Stimulated activated memory B cell treated with anti-CD40 and anti-IgM and Interleukin-4, amounts not matched to agents 10 μg/mL and 1 μg/mL and 100 μg/mL, for 72 hours (primary cell): ENCODE data around the gene SALL4.
"Not testable (repeated sequence)": the region's sequence is repeated elsewhere in the genome, so short reads cannot be mapped to it uniquely, and the experiment has no call there.

Source experiments
- ATAC-seq: fragments of 150-1000 bp; cut with Tn5 transposase; 2 replicates; pipeline ENCODE4 v1.10.0; 2021
- H3K27ac Mint-ChIP-seq: one replicate; pipeline ENCODE4 v1.8.0; 2022; ENCODE audit warnings: mild to moderate bottlenecking, mixed read lengths
- H3K27me3 Mint-ChIP-seq: one replicate; pipeline ENCODE4 v1.8.0; 2022; ENCODE audit warnings: mixed read lengths
- H3K36me3 Mint-ChIP-seq: one replicate; pipeline ENCODE4 v1.8.0; 2022; ENCODE audit warnings: mixed read lengths
- H3K4me1 Mint-ChIP-seq: one replicate; pipeline ENCODE4 v1.8.0; 2022; ENCODE audit warnings: mixed read lengths
- H3K4me3 Mint-ChIP-seq: one replicate; pipeline ENCODE4 v1.8.0; 2022; ENCODE audit warnings: mild to moderate bottlenecking, moderate library complexity, mixed read lengths
- H3K9me3 Mint-ChIP-seq: one replicate; pipeline ENCODE4 v1.8.0; 2022; ENCODE audit warnings: mixed read lengths

SALL4 gene

GRCh38 chr20:51760905-51761546 lies 41.3 kb downstream of the SALL4 start:
- no peaks in the 10 kb centered on the region for H3K9me3 Mint-ChIP-seq
- H3K27me3 Mint-ChIP-seq = peaks cover 20% of the 10 kb centered on the region
- ATAC-seq = no peak
- H3K4me1 Mint-ChIP-seq = no peaks in the 10 kb centered on the region
- H3K27ac Mint-ChIP-seq = no peak overlapping the region
- no peak overlapping the region for H3K4me3 Mint-ChIP-seq
- no peaks in the 10 kb centered on the region for H3K36me3 Mint-ChIP-seq

GRCh38 chr20:51759769-51760510 lies 42.4 kb downstream of the SALL4 start:
- H3K4me3 Mint-ChIP-seq = no peak overlapping the region
- H3K36me3 Mint-ChIP-seq = no peaks in the 10 kb centered on the region
- no peaks in the 10 kb centered on the region for H3K4me1 Mint-ChIP-seq
- no peak for ATAC-seq
- H3K27ac Mint-ChIP-seq = no peak overlapping the region
- no peaks in the 10 kb centered on the region for H3K9me3 Mint-ChIP-seq
- peaks cover 20% of the 10 kb centered on the region for H3K27me3 Mint-ChIP-seq

GRCh38 chr20:51758978-51759544 lies 43.3 kb downstream of the SALL4 start:
- no peaks in the 10 kb centered on the region for H3K4me1 Mint-ChIP-seq
- no peak overlapping the region for H3K4me3 Mint-ChIP-seq
- no peaks in the 10 kb centered on the region for H3K9me3 Mint-ChIP-seq
- H3K36me3 Mint-ChIP-seq = no peaks in the 10 kb centered on the region
- H3K27ac Mint-ChIP-seq = no peak overlapping the region
- H3K27me3 Mint-ChIP-seq = peaks cover 12% of the 10 kb centered on the region
- ATAC-seq = no peak

DNA sequence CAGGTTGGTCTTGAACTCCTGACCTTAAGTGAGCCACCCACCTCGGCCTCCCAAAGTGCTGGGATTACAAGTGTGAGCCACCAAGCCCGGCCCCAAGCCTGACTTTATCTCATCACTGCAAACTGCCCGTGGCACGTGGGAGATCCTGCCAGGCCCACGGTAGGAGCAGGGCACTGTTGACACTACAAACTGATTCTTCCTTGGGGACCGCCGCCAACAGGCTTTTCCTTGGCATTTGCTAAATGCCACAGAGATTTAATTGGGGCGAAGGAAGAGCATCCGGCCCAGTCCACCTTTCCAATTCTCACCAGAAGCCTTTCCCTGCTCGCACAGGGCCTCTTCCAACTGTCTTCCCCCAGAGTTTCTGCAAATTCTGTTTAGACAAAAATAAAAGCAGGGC lies 45.1 kb downstream of the SALL4 start:
- Mint-ChIP-seq H3K27ac (no peak overlapping the region), H3K36me3 (no peaks in the 10 kb centered on the region), H3K9me3 (no peaks in the 10 kb centered on the region), H3K27me3 (no peaks in the 10 kb centered on the region), H3K4me1 (no peaks in the 10 kb centered on the region), H3K4me3 (no peak overlapping the region)
- ATAC-seq = no peak

- Mint-ChIP-seq H3K27me3 (no peaks in the 10 kb centered on the region), H3K36me3 (no peaks in the 10 kb centered on the region), H3K4me1 (no peaks in the 10 kb centered on the region), H3K9me3 (no peaks in the 10 kb centered on the region), H3K4me3 (no peak overlapping the region), H3K27ac (no peak overlapping the region)
- ATAC-seq = no peak
Measured at GRCh38 chr20:51756653-51757052, 45.7 kb downstream of the SALL4 start.

DNA sequence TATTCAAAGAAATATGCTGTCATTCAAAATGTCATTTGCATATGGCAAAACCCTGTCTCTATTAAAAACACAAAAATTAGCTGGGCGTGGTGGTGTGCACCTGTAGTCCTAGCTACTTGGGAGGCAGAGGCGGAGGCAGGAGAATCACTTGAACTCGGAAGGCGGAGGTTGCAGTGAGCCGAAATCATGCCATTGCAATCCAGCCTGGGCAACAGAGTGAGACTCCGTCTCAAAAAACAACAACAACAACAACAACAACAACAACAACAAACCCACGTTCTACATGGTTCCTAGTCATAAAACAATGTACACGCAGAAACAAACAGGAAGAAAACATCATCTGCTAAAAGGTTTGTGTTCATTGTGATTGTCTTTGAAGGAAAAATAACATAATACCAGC lies 49.1 kb downstream of the SALL4 start:
- H3K27me3 Mint-ChIP-seq = not testable (repeated sequence)

DNA sequence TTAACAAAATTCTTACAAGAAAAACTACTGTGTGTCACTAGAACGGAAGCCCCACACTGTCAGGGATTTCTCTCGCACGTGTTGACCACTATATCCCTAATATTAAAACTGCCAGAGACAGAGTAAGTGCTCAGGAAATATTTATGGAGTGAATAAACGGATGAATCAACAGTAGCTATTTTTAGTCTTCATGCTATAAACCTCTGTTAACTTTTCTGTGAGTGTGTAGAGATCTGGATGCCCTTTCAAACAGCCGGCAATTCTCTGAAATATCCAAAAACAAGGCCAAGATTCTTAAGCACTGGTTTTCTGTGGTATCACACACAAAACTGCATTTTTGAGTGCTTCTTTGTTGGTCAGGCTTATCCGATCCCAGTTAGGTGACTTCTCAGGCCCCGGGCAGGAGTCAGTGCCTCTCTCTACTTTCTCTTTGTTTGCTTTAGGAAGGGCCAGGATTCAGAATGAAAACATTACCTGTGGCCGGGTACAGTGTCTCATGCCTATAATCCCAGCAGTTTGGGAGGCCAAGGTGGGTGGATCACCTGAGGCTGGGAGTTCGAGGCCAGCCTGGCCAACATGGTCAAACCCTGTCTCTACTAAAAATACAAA lies 49.9 kb downstream of the SALL4 start:
- no peak for ATAC-seq
- Mint-ChIP-seq H3K9me3 (no peaks in the 10 kb centered on the region), H3K4me1 (no peaks in the 10 kb centered on the region), H3K27me3 (no peaks in the 10 kb centered on the region), H3K36me3 (no peaks in the 10 kb centered on the region), H3K27ac (no peak overlapping the region), H3K4me3 (no peak overlapping the region)

More for the DNA sequence above, 49.1 kb downstream of the SALL4 start:
- ATAC-seq, H3K27ac Mint-ChIP-seq, H3K9me3 Mint-ChIP-seq, H3K36me3 Mint-ChIP-seq, H3K4me1 Mint-ChIP-seq, H3K4me3 Mint-ChIP-seq: not testable (repeated sequence)

GRCh38 chr20:51750770-51751388 lies 51.4 kb downstream of the SALL4 start:
- ATAC-seq = no peak
- H3K36me3 Mint-ChIP-seq = no peaks in the 10 kb centered on the region
- H3K27me3 Mint-ChIP-seq = peaks cover 3% of the 10 kb centered on the region
- no peak overlapping the region for H3K27ac Mint-ChIP-seq
- no peaks in the 10 kb centered on the region for H3K4me1 Mint-ChIP-seq
- peaks cover 1% of the 10 kb centered on the region for H3K9me3 Mint-ChIP-seq
- H3K4me3 Mint-ChIP-seq = no peak overlapping the region

- peaks cover 10% of the 10 kb centered on the region for H3K27me3 Mint-ChIP-seq
- no peak overlapping the region for H3K4me3 Mint-ChIP-seq
Measured at GRCh38 chr20:51750037-51750769, 52.1 kb downstream of the SALL4 start.

GRCh38 chr20:51749674-51750036 lies 52.7 kb downstream of the SALL4 start:
- Mint-ChIP-seq H3K4me3 (no peak overlapping the region), H3K27ac (no peak overlapping the region), H3K36me3 (no peaks in the 10 kb centered on the region), H3K4me1 (no peaks in the 10 kb centered on the region), H3K27me3 (peaks cover 10% of the 10 kb centered on the region), H3K9me3 (peaks cover 5% of the 10 kb centered on the region)
- no peak for ATAC-seq

More at GRCh38 chr20:51750037-51750769, 52.1 kb downstream of the SALL4 start:
- peaks cover 5% of the 10 kb centered on the region for H3K9me3 Mint-ChIP-seq
- H3K36me3 Mint-ChIP-seq = no peaks in the 10 kb centered on the region
- H3K27ac Mint-ChIP-seq = no peak overlapping the region
- no peaks in the 10 kb centered on the region for H3K4me1 Mint-ChIP-seq
- ATAC-seq = peak; percentile 72

GRCh38 chr20:51747182-51747911 lies 55.0 kb downstream of the SALL4 start:
- no peak for ATAC-seq

DNA sequence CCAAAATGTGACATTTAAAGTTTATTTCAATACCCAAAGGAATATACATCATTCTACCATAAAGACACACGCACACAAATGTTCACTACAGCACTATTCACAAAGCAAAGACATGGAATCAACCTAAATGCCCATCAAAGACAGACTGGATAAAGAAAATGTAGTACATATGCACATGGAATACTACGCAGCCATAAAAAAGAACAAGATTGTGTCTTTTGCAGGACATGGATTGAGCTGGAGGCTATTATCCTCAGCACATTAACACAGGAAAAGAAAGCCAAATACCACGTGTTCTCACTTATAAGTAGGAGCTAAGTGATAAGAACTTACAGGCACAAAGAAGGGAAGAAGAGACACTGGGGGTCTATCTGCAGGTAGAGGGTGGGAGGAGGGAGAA lies 56.5 kb downstream of the SALL4 start:
- ATAC-seq = no peak
- H3K4me3 Mint-ChIP-seq = no peak overlapping the region
- H3K27me3 Mint-ChIP-seq = peaks cover 10% of the 10 kb centered on the region

More at GRCh38 chr20:51747182-51747911, 55.0 kb downstream of the SALL4 start:
- H3K36me3 Mint-ChIP-seq = no peaks in the 10 kb centered on the region
- H3K4me1 Mint-ChIP-seq = no peaks in the 10 kb centered on the region
- H3K4me3 Mint-ChIP-seq = no peak overlapping the region
- no peak overlapping the region for H3K27ac Mint-ChIP-seq
- H3K27me3 Mint-ChIP-seq = peaks cover 10% of the 10 kb centered on the region
- peaks cover 7% of the 10 kb centered on the region for H3K9me3 Mint-ChIP-seq

DNA sequence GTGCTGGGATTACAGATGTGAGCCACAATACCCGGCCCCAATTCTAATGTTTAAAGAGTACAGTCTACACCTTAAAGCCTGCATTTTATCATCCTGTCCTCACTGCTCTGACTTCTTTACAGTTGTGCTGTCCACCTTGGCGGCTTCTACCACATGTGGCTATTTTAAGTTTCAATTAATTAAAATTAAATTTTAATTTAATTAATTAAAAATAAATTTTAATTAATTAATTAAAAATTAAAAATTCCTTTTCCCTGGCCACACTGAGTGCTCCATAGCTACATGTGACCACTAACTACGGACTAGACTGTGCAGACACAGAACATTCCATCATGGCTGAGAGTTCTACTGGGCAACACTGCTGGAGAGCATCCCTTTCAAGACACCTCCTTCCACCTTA lies 61.5 kb downstream of the SALL4 start:
- H3K4me1 Mint-ChIP-seq = no peaks in the 10 kb centered on the region
- ATAC-seq = no peak

More for the DNA sequence above, 56.5 kb downstream of the SALL4 start:
- no peaks in the 10 kb centered on the region for H3K4me1 Mint-ChIP-seq
- peaks cover 7% of the 10 kb centered on the region for H3K9me3 Mint-ChIP-seq
- no peaks in the 10 kb centered on the region for H3K36me3 Mint-ChIP-seq
- no peak overlapping the region for H3K27ac Mint-ChIP-seq

GRCh38 chr20:51740308-51740707 lies 62.0 kb downstream of the SALL4 start:
- not testable (repeated sequence) for H3K27ac Mint-ChIP-seq, H3K4me3 Mint-ChIP-seq, ATAC-seq, H3K36me3 Mint-ChIP-seq, H3K4me1 Mint-ChIP-seq, H3K9me3 Mint-ChIP-seq
- H3K27me3 Mint-ChIP-seq = peaks cover 12% of the 10 kb centered on the region

More for the DNA sequence above, 61.5 kb downstream of the SALL4 start:
- Mint-ChIP-seq H3K27me3 (peaks cover 17% of the 10 kb centered on the region), H3K36me3 (no peaks in the 10 kb centered on the region), H3K4me3 (no peak overlapping the region), H3K27ac (no peak overlapping the region), H3K9me3 (peaks cover 6% of the 10 kb centered on the region)
